ENCODE data around the gene BRIP1. TPM values are rescaled to one million over a fixed set of nuclear protein-coding genes. Genes with fewer than 3 reads are reported as not detected.
"Not testable (repeated sequence)": the region's sequence is repeated elsewhere in the genome, so short reads cannot be mapped to it uniquely, and the experiment has no call there.

Gene BRIP1
- 10 to 100 TPM in 3 of 8 experiments, 1 to 10 TPM in 2, under 1 TPM in 3; 0.50 to 11.9 (median 1.0) TPM for total RNA-seq

DNA sequence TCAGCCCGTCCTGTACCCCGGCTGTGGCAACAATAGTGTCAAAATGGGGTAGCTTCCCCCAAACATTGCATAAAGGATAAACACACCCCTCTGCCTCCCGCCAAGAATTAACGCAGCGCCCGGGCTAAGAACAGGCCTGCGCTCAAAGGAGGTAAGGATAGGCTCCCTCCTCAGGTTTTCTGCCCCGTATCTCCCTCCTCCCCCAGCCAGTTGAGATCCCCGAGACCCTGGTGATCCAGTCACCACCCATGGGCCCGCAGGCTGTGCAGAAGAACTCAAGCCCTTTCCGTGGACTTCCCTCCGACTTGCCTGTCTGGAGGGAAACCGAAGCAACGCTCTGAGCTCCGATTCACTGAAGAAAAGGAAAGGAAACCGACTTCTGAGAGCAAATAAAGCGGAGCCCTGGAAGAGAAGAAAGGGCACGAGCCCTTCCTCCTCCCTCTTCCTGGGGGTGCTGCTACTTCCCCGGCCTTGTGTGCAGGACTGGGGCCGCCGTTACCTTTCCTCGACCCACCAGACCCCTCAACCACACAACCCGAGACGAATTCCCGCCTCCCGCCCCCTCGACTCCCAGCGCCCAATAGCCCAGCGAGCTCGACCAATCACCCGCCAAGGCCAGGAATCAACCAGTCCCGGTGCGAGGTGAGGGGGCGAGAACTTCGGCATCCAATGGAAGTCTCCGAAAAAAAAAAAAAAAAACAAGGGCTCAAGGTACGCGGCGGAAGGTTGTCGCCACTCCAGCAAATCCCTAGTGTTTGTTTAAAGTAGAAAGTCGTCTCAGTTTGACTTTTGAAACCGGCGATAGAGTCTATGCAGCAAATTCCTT, at the start of gene BRIP1:
Gene BRIP1 (minus strand): TSS at position 554 of the 826 bp plus-strand sequence. CDS start 1,989 bp downstream, outside the sequence.
- WGBS, 10 experiments = 0 to 4% (median 0%) methylated on average over 2 to 20 of the region's 43 CpGs
- ATAC-seq (replicated peaks in 6 of 8) = peak; percentile 97 to 100 (median 100)
- in situ Hi-C loops (cut with MboI; ENCODE audit: low pct_unique_long_range_greater_than_20kb in 2 of 9, low sequenced_read_pairs in 9 of 9, unreplicated experiment in 9 of 9) = no loop called here
- Histone ChIP-seq H3K4me1 (replicated peaks in 1 of 2) (peaks cover 0 to 6% of the 10 kb centered on the region in 2 donors), H3K4me3 (peak within 1 kb of the TSS; percentile 57 to 82 (median 63)), H3K27ac (no peak within 1 kb of the TSS)

DNA sequence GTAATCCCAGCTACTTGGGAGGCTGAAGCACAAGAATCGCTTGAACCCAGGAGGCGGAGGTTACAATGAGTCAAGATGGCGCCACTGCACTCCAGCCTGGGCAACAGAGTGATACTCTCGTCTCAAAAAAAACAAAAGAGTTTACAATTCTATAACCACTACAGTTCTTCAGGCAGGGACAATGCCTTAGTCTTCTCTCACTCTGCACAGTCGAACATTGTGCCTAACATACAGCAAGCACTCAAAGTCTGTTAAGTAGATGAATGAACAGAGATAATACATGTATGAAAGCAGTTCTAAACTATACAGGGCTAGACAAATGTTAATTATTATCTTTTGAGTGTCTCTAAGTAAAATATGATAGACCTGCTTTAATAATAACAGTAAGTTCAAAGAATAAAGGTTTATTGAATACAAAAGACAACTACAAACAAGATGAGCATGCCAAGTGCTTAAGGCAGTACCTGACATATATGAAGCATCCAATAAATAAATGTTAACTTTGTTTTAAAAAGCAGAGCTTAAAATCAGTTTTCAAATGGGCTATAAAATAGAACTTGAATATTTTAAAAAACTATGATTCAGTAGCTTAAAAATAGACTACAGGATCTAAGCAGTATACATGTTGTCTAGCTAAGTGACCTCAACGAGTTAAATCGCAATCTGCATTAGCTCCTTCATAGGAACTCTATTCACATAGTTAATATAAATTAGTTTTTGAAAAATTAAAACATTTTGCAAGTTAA, 45.1 kb upstream of the BRIP1 start:
- no peak overlapping the region for H3K27ac ChIP-seq
- H3K4me1 ChIP-seq (replicated peaks in 1 of 2) = no peaks in the 10 kb centered on the region
- 83 to 100% (median 95%) methylated on average over 1 to 7 of the region's 7 CpGs; no CpG with 5 or more reads in 1 of the 10 experiments for WGBS, 10 experiments
- no peak for ATAC-seq (replicated peaks in 6 of 8)
- in situ Hi-C loops (cut with MboI; ENCODE audit: low pct_unique_long_range_greater_than_20kb in 2 of 9, low sequenced_read_pairs in 9 of 9, unreplicated experiment in 9 of 9) = no loop called here
- no peak overlapping the region for H3K4me3 ChIP-seq

DNA sequence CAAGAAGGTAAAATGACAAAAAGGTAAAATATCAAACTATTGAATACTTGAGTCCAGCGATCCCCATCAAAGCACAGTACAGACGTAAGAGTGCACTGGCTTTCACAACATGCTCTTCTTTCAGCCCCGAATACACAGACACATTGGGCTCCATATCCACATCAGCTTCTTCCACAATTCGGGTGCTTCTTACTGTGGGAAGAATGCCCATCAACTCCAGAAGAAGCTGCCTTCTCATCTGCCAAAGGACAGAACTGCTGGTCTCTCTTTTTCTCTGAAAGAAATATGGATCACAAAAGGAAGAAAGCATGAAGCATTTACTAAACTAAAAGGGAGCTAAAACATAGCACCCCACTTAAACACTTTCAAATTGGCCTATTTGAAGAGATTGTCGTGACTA, 44.0 kb upstream of the BRIP1 start:
- ATAC-seq (replicated peaks in 6 of 8) = no peak
- no peaks in the 10 kb centered on the region for H3K4me1 ChIP-seq (replicated peaks in 1 of 2)
- in situ Hi-C loops (cut with MboI; ENCODE audit: low pct_unique_long_range_greater_than_20kb in 2 of 9, low sequenced_read_pairs in 9 of 9, unreplicated experiment in 9 of 9) = no loop called here
- no peak overlapping the region for H3K27ac ChIP-seq
- WGBS, 10 experiments = 72 to 100% (median 100%) methylated on average over 1 to 5 of the region's 5 CpGs
- H3K4me3 ChIP-seq = no peak overlapping the region

DNA sequence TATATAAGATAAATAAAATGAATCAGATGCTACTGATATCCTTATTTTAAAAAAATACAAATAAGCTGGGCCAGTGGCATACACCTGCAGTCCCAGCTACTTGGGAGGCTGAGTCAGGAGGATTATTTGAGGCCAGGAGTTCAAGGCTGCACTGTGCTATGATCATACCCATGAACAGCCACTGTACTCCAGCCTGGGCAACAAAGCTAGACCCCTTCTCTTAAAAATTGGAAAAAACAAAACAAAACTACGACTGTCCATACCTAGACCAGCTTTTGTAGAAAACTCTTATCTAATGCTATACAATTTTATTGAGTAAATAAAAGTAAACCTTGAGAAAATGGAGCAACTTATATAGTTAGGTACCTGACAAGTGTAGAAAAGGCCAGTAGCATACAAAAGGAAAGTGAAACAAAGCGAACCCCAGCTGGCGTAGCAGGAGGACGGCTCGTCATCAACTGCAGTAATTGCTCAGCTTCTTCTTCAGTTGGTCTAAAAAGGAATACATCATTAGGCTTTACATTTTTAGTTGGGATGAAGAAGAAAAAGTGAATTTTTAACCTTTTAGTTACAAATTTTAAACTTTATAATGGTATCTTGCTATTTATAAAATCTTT, 40.9 kb upstream of the BRIP1 start:
- H3K4me1 ChIP-seq (replicated peaks in 1 of 2) = no peaks in the 10 kb centered on the region
- no peak overlapping the region for H3K4me3 ChIP-seq
- ATAC-seq (replicated peaks in 6 of 8) = no peak
- 71 to 100% (median 96%) methylated on average over 1 to 5 of the region's 5 CpGs for WGBS, 10 experiments
- H3K27ac ChIP-seq = no peak overlapping the region
- in situ Hi-C loops (cut with MboI; ENCODE audit: low pct_unique_long_range_greater_than_20kb in 2 of 9, low sequenced_read_pairs in 9 of 9, unreplicated experiment in 9 of 9) = no loop called here

DNA sequence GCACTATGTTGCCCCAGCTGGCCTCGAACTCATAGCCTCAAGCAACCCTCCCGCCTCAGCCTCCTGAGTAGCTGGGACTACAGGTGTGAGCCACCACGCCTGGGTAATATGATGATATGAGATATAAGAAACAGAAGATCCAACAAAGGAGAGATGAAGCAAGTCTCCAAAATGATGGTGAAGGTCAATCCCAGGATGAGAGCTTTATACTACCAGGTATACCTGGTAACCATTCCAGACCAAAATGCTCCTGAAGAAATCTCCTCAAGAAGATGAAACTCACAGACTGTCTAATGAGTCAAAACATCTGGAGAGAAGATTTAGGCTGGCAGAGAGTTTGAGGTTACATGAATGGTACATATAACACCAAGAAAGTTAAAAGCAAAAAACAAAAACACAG, 39.9 kb upstream of the BRIP1 start:
- WGBS, 10 experiments = 82 to 100% (median 100%) methylated on average over 1 to 3 of the region's 3 CpGs; no CpG with 5 or more reads in 3 of the 10 experiments
- Histone ChIP-seq H3K27ac (no peak overlapping the region), H3K4me3 (no peak overlapping the region), H3K4me1 (replicated peaks in 1 of 2) (no peaks in the 10 kb centered on the region)
- ATAC-seq (replicated peaks in 6 of 8) = no peak
- in situ Hi-C loops (cut with MboI; ENCODE audit: low pct_unique_long_range_greater_than_20kb in 2 of 9, low sequenced_read_pairs in 9 of 9, unreplicated experiment in 9 of 9) = no loop called here

DNA sequence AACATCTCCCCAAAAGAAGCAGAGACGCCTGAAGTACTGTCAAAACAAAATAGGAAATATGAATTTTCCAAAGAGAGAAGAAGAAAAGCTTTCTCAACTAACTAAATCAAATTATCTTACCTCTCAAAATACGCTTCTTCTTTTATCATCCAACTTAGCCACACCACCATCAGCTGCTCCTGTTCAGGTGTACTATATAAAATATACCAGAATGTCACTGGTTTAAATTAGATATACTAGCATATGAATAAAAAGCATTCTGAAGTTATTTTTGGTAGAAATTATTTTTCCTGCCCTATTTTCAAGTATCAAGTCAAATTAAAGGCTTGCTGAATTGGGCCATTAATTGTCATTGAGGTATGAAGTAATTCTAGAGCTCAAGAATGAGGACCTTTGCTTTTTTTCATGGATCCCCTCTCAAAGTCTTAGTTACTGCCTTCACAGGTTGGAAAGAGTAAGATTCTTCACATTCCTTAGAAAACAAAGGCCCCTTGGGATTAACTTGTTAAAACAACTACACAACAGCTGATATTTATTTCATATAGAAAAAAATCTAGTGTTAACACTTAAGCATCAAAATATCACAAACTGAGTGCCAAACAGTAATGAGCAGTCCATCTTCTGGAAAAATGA, 34.3 kb upstream of the BRIP1 start:
- H3K4me3 ChIP-seq = no peak overlapping the region
- no peaks in the 10 kb centered on the region for H3K4me1 ChIP-seq (replicated peaks in 1 of 2)
- ATAC-seq (replicated peaks in 6 of 8) = no peak
- WGBS, 10 experiments = 62 to 100% (median 100%) methylated on average over 1 to 2 of the region's 2 CpGs; no CpG with 5 or more reads in 3 of the 10 experiments
- no peak overlapping the region for H3K27ac ChIP-seq
- in situ Hi-C loops (cut with MboI; ENCODE audit: low pct_unique_long_range_greater_than_20kb in 2 of 9, low sequenced_read_pairs in 9 of 9, unreplicated experiment in 9 of 9) = no loop called here

DNA sequence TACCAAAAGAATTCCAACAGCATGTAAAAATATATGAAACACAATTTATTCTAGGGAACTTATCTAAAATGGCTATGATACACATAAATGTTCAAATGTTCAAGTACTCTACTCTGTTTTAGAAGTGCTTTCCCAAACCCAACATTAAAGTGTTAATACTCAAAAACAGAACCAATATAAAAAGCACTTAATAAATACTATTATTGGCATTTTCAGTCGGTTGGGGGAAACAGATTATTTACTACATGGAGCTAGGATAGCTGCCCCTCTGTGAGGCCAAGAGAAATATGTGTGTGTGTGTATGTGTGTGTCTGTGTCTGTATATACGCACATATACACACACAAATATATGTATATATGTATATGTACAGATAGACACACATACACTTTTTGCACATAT, 32.1 kb upstream of the BRIP1 start:
- H3K4me1 ChIP-seq (replicated peaks in 1 of 2) = no peaks in the 10 kb centered on the region
- H3K4me3 ChIP-seq = no peak overlapping the region
- 14 to 64% (median 50%) methylated on average over 1 to 2 of the region's 2 CpGs; no CpG with 5 or more reads in 5 of the 10 experiments for WGBS, 10 experiments
- no peak for ATAC-seq (replicated peaks in 6 of 8)
- in situ Hi-C loops (cut with MboI; ENCODE audit: low pct_unique_long_range_greater_than_20kb in 2 of 9, low sequenced_read_pairs in 9 of 9, unreplicated experiment in 9 of 9) = no loop called here
- H3K27ac ChIP-seq = no peak overlapping the region

DNA sequence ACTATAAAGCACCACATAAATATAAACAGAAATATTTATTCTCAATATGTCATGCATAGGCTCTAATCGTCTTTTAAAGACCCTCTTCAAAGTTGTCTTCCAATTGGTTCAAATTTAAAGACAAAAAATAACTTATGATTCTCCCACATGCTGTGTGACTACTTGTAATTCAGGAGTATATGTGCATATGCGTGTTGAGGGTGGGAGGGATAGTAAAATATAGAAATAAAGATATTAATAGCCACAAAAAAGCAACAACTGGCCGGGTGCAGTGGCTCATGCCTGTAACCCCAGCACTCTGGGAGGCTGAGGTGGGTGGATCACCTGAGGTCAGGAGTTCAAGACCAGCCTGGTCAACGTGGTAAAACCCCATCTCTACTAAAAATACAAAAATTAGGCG, 31.0 kb upstream of the BRIP1 start:
- 47 to 100% (median 80%) methylated on average over 1 to 4 of the region's 5 CpGs; no CpG with 5 or more reads in 1 of the 10 experiments for WGBS, 10 experiments

DNA sequence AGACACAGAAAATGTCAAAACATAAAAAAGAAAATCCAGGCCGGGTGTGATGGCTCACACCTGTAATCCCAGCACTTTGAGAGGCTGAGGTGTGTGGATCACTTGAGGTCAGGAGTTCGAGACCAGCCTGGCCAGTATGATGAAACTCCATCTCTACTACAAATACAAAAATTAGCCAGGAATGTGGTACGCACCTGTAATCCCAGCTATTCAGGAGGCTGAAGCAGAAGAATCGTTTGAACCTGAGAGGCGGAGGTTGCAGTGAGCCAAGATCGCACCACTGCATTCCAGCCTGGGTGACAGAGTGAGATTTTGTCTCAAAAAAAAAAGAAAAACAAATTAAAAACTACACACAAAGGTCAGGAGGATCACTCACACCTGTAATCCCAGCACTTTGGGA, 24.4 kb upstream of the BRIP1 start:
- H3K27ac ChIP-seq; H3K4me3 ChIP-seq; ATAC-seq (replicated peaks in 6 of 8); in situ Hi-C loops (cut with MboI; ENCODE audit: low pct_unique_long_range_greater_than_20kb in 2 of 9, low sequenced_read_pairs in 9 of 9, unreplicated experiment in 9 of 9); H3K4me1 ChIP-seq (replicated peaks in 1 of 2): not testable (repeated sequence)
- WGBS, 10 experiments = 91 to 100% (median 100%) methylated on average over 1 to 6 of the region's 6 CpGs; no CpG with 5 or more reads in 2 of the 10 experiments

More for the DNA sequence above, 31.0 kb upstream of the BRIP1 start:
- ATAC-seq (replicated peaks in 6 of 8) = peak in 3 of 8 experiments; percentile 62 to 90 (median 88)
- H3K4me1 ChIP-seq (replicated peaks in 1 of 2); in situ Hi-C loops (cut with MboI; ENCODE audit: low pct_unique_long_range_greater_than_20kb in 2 of 9, low sequenced_read_pairs in 9 of 9, unreplicated experiment in 9 of 9); H3K27ac ChIP-seq; H3K4me3 ChIP-seq: not testable (repeated sequence)

DNA sequence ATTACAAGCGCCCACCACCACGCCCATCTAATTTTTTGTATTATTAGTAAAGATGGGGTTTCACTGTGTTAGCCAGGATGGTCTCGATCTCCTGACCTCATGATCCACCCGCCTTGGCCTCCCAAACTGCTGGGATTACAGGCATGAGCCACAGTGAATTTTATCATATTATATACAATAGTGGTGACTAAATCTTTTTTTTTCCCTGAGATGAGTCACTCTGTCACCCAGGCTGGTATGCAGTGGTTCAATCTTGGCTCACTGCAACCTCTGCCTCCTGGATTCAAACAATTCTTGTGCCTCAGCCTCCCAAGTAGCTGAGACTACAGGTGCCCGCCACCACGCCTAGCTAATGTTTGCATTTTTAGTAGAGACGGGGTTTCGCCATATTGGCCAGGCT, 22.5 kb upstream of the BRIP1 start:
- H3K27ac ChIP-seq; in situ Hi-C loops (cut with MboI; ENCODE audit: low pct_unique_long_range_greater_than_20kb in 2 of 9, low sequenced_read_pairs in 9 of 9, unreplicated experiment in 9 of 9); H3K4me1 ChIP-seq (replicated peaks in 1 of 2); H3K4me3 ChIP-seq: not testable (repeated sequence)
- ATAC-seq (replicated peaks in 6 of 8) = peak in 2 of 8 experiments; percentile 26 to 31
- WGBS, 10 experiments = 82 to 100% (median 95%) methylated on average over 2 to 8 of the region's 8 CpGs; no CpG with 5 or more reads in 2 of the 10 experiments

DNA sequence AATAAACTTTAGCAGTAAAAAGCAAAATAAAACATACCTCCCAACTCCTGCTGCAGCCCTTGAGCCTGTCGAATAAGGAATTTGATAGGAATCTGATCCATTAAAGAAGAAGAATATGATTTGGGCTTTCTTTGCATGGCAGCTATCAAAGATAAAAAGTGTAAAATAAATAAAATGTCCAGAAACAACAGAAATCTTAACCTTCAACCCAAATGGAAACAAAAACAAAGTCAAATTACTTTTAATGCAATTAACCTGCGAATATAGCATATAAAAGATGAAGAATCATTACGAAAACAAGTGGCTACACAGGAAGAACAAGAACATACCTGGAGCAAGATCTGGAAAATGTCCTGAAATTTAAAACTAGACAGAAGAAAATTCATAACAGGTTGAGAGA, 21.5 kb upstream of the BRIP1 start:
- Histone ChIP-seq H3K4me1 (replicated peaks in 1 of 2) (no peaks in the 10 kb centered on the region), H3K27ac (no peak overlapping the region), H3K4me3 (no peak overlapping the region)
- in situ Hi-C loops (cut with MboI; ENCODE audit: low pct_unique_long_range_greater_than_20kb in 2 of 9, low sequenced_read_pairs in 9 of 9, unreplicated experiment in 9 of 9) = no loop called here
- no peak for ATAC-seq (replicated peaks in 6 of 8)
- 91 to 100% (median 96%) methylated on average over 2 to 3 of the region's 3 CpGs for WGBS, 10 experiments

DNA sequence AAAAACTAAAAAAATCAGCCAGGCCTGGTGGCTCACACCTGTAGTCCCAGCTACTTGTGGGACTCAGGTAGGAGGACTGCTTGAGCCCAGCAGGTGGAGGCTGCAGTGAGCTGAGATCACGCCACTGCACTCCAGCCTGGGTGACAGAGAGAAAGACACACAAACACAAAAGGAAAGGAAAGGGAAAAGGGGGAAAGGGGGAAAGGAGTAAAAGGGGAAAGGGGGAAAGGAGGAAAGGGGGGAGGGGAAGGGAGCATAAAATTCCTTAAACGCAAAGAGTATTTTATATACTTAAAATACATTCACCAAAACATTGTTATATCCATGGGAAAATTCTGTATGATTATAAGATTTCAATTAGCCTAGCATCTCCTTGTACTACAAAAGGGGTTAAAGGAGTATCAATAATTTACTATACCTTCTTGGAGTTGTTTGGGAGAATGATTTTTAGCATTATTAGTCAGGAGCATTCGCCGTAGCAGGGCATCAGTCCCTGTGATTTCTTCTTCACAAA, 17.3 kb upstream of the BRIP1 start:
- ATAC-seq (replicated peaks in 6 of 8) = no peak
- WGBS, 10 experiments = 100% methylated on average over 2 of the region's 4 CpGs; no CpG with 5 or more reads in 5 of the 10 experiments
- in situ Hi-C loops (cut with MboI; ENCODE audit: low pct_unique_long_range_greater_than_20kb in 2 of 9, low sequenced_read_pairs in 9 of 9, unreplicated experiment in 9 of 9) = no loop called here
- Histone ChIP-seq H3K4me1 (replicated peaks in 1 of 2) (no peaks in the 10 kb centered on the region), H3K4me3 (no peak overlapping the region), H3K27ac (no peak overlapping the region)

Data from motor neuron (in vitro differentiated cells).